ENCODE data around the gene CTNNB1. TPM values are rescaled to one million over a fixed set of nuclear protein-coding genes. Genes with fewer than 3 reads are reported as not detected.

CTNNB1 gene
- polyA plus RNA-seq, 1 donor = 274 TPM

DNA sequence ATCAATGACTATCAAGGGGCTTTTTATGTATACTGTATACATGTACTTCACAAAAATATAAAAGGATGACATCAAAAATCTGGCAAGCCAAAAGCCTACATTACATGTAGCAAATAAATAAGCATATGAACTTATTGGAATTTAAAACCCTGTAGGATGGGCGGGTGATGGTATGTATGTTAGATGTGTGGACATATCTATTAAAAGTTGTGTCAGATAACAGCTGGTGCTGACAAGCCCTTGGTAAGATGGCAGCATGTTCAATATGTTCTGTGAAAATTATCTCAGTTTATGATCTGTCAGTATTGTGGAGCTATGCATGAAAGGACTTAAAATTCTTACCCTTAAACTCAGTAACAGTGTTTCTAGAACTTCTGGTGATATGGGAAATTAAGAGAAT, 20.1 kb downstream of the CTNNB1 start:
- no peak for DNase-seq (ENCODE audit: low read depth)

DNA sequence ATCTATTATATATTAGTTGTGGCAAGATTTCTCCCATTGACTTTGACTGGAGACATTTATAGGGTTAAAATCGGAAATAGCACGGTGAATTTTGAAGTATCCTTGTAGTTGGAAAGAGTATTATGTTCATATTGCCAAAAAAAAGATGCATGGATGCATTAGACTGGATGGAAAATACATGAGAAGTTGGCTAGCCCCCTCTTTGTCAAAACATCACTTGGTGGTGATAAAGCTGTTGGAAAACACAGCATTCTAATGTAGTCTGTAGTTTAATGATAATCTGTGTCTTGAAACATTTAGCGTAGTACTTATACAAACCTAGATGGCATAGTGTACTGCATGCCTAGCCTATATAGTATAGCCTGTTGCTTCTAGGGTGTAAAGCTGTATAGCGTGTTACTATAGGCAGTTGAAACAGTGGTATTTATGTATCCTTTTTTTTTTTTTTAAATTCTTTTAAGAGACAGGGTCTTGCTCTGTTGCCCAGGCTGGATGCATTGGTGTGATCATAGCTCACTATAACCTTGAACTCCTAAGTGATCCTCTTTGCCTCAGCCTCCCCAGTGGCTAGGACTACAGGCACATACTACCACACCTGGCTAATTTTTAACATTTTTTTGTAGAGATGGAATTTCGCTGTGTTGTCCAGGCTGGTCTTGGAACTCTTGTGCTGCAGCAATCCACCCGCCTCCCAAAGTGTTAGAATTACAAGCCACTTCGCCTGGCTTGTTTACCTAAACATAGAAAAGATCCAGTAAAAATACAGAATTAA, 21.8 kb downstream of the CTNNB1 start:
- DNase-seq (ENCODE audit: low read depth) = no peak

- no peak for DNase-seq (ENCODE audit: low read depth)
Observed at GRCh38 chr3:41222012-41222411, 22.7 kb downstream of the CTNNB1 start.

- DNase-seq (ENCODE audit: low read depth) = no peak
Observed at GRCh38 chr3:41222501-41222900, 23.2 kb downstream of the CTNNB1 start.

DNA sequence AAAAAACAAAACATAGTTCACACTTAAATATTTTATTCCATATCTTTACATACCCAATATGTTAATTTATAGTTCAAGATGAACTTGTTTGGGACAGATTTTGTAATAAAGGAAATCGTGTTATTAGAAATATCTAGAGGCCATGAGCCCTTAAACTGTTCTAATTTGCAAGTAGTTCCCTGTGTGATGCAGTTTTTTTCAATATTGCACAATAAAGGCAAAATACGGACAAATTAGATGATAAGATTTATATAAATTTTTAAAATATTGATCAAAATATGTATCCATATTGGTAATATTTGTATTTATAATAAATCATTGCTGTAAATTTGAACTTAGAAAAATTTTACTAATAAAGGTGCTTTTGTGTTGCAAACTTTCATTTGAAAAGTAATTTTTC, 23.8 kb downstream of the CTNNB1 start:
- DNase-seq (ENCODE audit: low read depth) = no peak

DNA sequence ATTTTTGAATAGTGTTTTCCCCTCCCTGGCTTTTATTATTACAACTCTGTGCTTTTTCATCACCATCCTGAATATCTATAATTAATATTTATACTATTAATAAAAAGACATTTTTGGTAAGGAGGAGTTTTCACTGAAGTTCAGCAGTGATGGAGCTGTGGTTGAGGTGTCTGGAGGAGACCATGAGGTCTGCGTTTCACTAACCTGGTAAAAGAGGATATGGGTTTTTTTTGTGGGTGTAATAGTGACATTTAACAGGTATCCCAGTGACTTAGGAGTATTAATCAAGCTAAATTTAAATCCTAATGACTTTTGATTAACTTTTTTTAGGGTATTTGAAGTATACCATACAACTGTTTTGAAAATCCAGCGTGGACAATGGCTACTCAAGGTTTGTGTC, 24.4 kb downstream of the CTNNB1 start:
- no peak for DNase-seq (ENCODE audit: low read depth)

DNA sequence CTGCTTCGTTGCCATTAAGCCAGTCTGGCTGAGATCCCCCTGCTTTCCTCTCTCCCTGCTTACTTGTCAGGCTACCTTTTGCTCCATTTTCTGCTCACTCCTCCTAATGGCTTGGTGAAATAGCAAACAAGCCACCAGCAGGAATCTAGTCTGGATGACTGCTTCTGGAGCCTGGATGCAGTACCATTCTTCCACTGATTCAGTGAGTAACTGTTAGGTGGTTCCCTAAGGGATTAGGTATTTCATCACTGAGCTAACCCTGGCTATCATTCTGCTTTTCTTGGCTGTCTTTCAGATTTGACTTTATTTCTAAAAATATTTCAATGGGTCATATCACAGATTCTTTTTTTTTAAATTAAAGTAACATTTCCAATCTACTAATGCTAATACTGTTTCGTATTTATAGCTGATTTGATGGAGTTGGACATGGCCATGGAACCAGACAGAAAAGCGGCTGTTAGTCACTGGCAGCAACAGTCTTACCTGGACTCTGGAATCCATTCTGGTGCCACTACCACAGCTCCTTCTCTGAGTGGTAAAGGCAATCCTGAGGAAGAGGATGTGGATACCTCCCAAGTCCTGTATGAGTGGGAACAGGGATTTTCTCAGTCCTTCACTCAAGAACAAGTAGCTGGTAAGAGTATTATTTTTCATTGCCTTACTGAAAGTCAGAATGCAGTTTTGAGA, 25.0 kb downstream of the CTNNB1 start:
- no peak for DNase-seq (ENCODE audit: low read depth)

GRCh38 chr3:41234823-41235721, 35.8 kb downstream of the CTNNB1 start:
- DNase-seq (ENCODE audit: low read depth) = no peak

DNA sequence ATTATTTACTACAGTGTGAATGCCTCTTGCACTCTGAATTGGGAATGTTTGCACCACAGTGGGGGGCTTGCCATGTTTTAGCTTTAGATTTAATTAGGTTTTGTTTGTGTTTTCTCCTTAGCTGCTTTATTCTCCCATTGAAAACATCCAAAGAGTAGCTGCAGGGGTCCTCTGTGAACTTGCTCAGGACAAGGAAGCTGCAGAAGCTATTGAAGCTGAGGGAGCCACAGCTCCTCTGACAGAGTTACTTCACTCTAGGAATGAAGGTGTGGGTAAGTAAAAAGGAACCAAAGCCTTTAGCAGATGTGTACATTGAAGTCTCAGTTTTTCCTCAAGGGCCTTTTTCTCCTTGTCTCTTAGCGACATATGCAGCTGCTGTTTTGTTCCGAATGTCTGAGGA, 36.9 kb downstream of the CTNNB1 start:
- no peak for DNase-seq (ENCODE audit: low read depth)

- no peak for DNase-seq (ENCODE audit: low read depth)
Observed at GRCh38 chr3:41237907-41238306, 38.6 kb downstream of the CTNNB1 start.

DNA sequence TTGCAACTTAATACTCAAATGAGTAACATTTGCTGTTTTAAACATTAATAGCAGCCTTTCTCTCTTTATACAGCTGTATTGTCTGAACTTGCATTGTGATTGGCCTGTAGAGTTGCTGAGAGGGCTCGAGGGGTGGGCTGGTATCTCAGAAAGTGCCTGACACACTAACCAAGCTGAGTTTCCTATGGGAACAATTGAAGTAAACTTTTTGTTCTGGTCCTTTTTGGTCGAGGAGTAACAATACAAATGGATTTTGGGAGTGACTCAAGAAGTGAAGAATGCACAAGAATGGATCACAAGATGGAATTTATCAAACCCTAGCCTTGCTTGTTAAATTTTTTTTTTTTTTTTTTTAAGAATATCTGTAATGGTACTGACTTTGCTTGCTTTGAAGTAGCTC, 40.3 kb downstream of the CTNNB1 start:
- DNase-seq (ENCODE audit: low read depth) = no peak

GRCh38 chr3:41241161-41241560, 41.9 kb downstream of the CTNNB1 start:
- DNase-seq (ENCODE audit: low read depth) = no peak

- no peak for DNase-seq (ENCODE audit: low read depth)
Observed at GRCh38 chr3:41241800-41242571, 42.7 kb downstream of the CTNNB1 start.

- DNase-seq (ENCODE audit: low read depth) = no peak
Observed at GRCh38 chr3:41243183-41243582, 43.9 kb downstream of the CTNNB1 start.

DNA sequence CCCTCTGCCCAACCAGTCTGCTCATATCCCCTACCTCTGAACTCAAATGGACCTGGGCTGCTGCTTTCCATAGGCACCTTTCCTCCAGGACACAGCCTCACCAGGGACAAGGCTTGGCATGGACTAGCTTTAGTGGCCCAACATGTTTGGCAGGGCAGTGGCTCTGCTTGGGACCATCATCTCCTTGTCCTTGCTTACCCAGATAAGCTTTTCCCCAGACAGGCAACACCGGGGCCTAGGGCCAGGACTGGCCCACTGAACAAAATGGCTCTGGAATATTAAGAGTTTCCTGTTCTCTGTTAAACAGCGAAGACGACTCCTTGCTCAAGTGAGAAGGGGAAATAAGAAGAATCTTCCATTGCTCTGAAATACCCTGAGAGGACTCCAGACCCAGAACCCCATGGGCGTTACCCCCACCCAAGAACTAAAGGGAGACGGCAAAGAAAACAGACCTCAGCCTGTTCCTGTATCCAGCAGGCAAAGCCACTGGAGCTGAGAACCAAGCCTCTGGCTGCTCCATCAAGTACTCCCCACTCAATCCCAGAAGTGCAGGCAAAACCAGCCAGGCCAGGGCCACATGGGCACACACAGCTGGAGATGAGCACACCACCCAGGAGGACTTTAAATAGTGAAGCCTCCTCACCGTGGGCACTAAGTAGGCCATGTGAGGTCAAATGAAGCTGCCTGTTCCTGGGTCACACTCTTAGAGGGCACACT, 45.5 kb downstream of the CTNNB1 start:
- no peak for DNase-seq (ENCODE audit: low read depth)

DNA sequence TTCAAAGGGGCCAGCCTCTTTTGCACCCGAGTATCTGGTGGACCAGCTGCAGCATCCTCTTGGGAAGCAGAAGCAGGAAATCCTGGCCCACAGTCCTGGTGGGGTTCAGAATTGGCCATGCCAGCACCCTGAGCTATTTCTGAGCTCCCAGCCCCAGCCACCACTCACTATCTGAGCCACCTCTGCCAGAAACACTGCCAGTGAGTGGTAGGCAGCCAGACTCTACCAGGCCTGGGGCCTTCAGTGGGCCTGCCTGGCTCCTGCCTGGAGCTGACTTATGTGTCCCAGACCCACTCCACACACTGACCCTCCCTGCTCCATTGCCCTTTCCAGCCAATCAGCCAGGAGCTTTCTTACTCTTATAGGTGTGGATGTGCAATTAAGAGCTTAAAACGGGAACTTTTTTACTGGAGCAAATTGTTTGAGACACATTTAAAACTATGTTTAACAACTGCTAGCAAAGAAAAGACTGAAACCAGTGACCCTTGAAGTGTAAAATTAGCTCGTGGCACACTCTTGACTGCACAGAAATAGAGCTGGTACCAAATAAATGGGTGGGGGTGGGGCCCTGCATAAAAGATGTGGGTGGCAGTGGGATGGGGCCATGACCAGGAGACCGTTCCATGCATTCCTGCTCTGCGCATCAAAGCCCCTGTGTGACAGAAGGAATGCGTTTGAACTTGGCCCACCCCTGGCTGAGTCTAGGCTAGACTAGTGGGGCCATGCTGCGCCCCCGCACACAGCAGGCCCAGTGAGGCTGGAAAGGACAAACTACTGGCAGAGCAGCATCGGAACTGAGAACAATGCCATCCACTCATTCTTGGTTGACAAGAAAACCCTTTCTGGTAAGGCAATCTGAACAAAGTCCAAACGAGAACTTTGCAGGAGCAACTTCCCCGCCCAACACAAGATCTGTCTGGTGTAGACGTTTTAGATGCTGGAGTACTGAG, 48.0 kb downstream of the CTNNB1 start:
- DNase-seq (ENCODE audit: low read depth) = no peak

DNA sequence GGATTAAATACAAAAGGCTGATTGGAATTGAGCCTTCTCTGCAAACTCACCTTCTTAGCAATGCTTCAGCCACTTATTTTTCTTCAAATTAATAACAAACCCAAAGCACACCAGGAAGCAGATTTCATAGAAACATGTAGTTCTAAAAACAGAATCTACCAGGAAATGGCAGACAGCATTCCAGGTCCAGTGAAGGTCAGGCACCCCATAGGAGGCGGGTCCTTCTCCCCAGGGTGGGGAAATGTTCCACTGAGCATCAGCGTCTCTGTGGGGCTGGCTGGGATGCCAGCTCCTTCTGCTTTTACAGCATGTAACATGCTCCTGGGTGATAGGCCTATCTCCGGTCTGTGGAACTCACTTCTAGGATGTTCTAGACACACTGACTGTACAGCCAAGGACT, 49.2 kb downstream of the CTNNB1 start:
- no peak for DNase-seq (ENCODE audit: low read depth)

GRCh38 chr3:41249318-41249717, 50.0 kb downstream of the CTNNB1 start:
- DNase-seq (ENCODE audit: low read depth) = no peak

GRCh38 chr3:41250825-41251224, 51.5 kb downstream of the CTNNB1 start:
- no peak for DNase-seq (ENCODE audit: low read depth)

DNA sequence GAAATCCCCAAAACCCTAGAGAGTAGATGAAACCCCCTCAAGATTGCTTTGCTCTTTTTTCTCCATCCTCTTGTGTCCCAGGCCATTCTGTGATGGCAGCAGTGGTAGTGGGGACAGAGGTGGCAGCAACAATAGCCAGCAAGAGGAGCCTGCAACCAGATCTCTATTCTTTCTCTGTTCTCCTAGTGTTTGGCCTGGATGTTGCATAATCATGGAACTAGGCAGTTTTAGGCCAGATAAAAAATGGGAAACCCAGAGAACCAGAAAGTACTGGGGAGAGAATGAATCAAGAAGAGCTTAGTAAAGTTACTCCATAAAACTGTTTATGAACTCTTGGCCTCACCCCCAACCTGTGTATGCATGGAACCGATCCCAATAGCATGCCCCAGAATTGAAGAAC, 52.3 kb downstream of the CTNNB1 start:
- DNase-seq (ENCODE audit: low read depth) = no peak

Measured in forelimb muscle (tissue), 1 donor.